ENCODE data around the gene OSR1.

- no peak for TF ChIP-seq USF1 (IDR thresholded peaks at IDR 0.05; ENCODE audit: borderline replicate concordance, extremely low read length, insufficient read depth, low read depth, low read length)
- TF ChIP-seq DPF2 (IDR thresholded peaks at IDR 0.05) = no peak
- no peak for TF ChIP-seq CTCF (IDR thresholded peaks at IDR 0.05 in 2 of 3, conservative IDR thresholded peaks at IDR 0.05 in 1 of 3; ENCODE audit: control insufficient read depth in 2 of 3, extremely low read depth in 1 of 3, insufficient read depth in 1 of 3, low read depth in 3 of 3, low read length in 3 of 3)
Measured at GRCh38 chr2:19346983-19347618, 11.3 kb downstream of the OSR1 start.
